ENCODE data around the gene SEMA3C. TPM values are rescaled to one million over a fixed set of nuclear protein-coding genes. Genes with fewer than 3 reads are reported as not detected.

Gene SEMA3C
- total RNA-seq, 1 donor from 2014 or later, result 496 TPM

DNA sequence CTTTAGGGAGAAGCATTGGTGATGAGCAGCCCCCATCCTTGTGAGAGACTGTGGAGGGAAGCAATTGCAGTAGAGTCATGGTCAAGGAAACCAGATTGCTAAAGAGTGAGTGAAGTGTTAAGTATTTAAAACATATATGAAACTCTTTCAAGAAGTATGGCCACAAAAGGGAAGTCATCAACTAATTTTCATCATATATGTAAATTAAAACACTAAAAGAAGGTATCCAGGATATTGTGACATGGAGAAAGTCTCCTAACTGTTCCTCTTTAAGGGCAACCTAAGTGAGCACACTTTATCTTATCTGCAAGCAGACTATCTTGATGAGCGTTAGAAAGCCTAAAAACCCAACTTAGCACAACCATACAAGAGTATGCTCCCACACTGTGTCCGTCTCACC is 210.7 kb downstream of the SEMA3C start:
- H3K36me3 Mint-ChIP-seq, result no peaks in the 10 kb centered on the region
- H3K4me3 Mint-ChIP-seq, result no peak overlapping the region
- peaks cover 6% of the 10 kb centered on the region for H3K9me3 Mint-ChIP-seq
- H3K27me3 Mint-ChIP-seq (ENCODE audit: low read depth), result no peaks in the 10 kb centered on the region
- TF ChIP-seq, protein P1, sequence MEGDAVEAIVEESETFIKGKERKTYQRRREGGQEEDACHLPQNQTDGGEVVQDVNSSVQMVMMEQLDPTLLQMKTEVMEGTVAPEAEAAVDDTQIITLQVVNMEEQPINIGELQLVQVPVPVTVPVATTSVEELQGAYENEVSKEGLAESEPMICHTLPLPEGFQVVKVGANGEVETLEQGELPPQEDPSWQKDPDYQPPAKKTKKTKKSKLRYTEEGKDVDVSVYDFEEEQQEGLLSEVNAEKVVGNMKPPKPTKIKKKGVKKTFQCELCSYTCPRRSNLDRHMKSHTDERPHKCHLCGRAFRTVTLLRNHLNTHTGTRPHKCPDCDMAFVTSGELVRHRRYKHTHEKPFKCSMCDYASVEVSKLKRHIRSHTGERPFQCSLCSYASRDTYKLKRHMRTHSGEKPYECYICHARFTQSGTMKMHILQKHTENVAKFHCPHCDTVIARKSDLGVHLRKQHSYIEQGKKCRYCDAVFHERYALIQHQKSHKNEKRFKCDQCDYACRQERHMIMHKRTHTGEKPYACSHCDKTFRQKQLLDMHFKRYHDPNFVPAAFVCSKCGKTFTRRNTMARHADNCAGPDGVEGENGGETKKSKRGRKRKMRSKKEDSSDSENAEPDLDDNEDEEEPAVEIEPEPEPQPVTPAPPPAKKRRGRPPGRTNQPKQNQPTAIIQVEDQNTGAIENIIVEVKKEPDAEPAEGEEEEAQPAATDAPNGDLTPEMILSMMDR (IDR thresholded peaks at IDR 0.05; ENCODE audit: unreplicated experiment), result no peak
- H3K27ac Mint-ChIP-seq, result no peak overlapping the region
- no peak for DNase-seq (ENCODE audit: low spot score in 2 of 2, unreplicated experiment in 2 of 2)
- peaks cover 10% of the 10 kb centered on the region for H3K4me1 Mint-ChIP-seq

DNA sequence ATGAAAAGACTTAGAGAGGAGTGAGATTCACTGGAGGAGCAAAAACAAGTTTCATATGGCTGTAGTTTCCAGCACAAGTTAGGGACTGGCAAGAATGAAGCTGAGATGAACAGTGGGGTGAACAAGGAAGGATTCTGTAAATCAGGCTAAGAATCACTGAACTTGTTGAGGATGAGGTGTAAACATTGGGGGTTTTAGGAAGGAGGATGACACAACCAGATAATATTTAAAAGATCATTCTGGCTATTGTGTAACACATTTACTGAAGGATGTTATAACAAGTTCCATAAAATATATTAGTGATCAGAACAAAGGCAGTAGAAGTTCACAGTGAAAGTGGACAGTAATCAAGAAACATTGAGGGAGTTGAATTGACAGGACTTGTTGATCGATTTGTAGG is 211.5 kb downstream of the SEMA3C start:
- Mint-ChIP-seq H3K4me3 (no peak overlapping the region), H3K9me3 (peaks cover 3% of the 10 kb centered on the region), H3K36me3 (no peaks in the 10 kb centered on the region), H3K27ac (no peak overlapping the region), H3K27me3 (ENCODE audit: low read depth) (no peaks in the 10 kb centered on the region), H3K4me1 (peaks cover 10% of the 10 kb centered on the region)
- DNase-seq (ENCODE audit: low spot score in 2 of 2, unreplicated experiment in 2 of 2), result no peak
- TF ChIP-seq, protein P1 (IDR thresholded peaks at IDR 0.05; ENCODE audit: unreplicated experiment), result no peak

DNA sequence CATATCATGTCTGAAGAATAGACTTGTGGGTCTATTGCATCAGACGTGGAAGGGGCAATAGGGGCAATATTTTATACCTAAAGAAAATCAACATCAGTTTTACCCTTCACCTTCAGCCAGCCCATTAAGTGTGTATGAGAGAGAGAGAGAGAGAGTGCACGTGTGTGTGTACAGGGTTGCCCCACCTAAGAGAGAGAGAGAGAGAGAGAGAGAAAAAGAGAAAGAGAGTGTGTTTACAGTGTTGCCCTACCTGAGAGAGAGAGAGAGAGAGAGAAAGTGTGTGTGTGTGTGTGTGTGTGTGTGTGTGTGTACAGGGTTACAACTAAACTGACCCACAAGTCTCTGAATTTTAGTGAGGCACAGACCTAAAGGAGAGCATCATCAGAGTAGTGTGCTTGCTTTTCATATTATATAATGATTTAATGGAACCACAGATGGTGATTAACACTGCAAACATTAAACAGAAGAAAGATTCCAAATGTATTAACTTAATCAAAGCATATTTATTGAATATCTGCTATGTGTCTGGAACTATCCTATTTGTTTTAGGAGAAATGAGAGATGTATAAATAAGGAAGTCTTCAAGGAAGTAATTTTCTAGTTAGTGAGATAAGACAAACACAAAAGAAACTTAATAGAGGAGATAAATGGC is 213.6 kb downstream of the SEMA3C start:
- no peaks in the 10 kb centered on the region for H3K27me3 Mint-ChIP-seq (ENCODE audit: low read depth)
- H3K27ac Mint-ChIP-seq, result peak overlapping the region; percentile 22
- no peak overlapping the region for H3K4me3 Mint-ChIP-seq
- H3K9me3 Mint-ChIP-seq, result peaks cover 3% of the 10 kb centered on the region
- peaks cover 21% of the 10 kb centered on the region for H3K4me1 Mint-ChIP-seq
- no peaks in the 10 kb centered on the region for H3K36me3 Mint-ChIP-seq
- TF ChIP-seq, protein P1 (IDR thresholded peaks at IDR 0.05; ENCODE audit: unreplicated experiment), result no peak
- no peak for DNase-seq (ENCODE audit: low spot score in 2 of 2, unreplicated experiment in 2 of 2)

DNA sequence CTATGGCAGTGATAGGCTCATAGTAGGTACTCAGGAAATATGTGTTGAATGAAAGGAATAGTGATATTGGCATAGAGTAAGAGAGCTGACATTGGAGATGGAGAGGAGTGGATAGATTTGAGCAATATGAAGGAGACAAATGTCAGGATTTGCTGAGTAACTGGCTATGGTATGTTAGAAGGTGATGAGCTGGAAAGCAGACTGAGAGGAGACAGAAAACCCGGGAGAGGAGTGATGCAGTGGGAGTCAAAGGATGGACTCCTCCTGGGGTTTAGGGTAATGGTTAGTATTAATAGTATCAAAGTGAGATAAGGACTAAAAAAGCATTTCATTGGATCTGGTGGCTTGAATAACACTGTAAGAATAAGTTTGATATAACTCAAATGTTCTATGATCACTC is 215.6 kb downstream of the SEMA3C start:
- no peaks in the 10 kb centered on the region for H3K36me3 Mint-ChIP-seq
- no peak for DNase-seq (ENCODE audit: low spot score in 2 of 2, unreplicated experiment in 2 of 2)
- H3K4me1 Mint-ChIP-seq, result peaks cover 38% of the 10 kb centered on the region
- no peaks in the 10 kb centered on the region for H3K9me3 Mint-ChIP-seq
- no peak overlapping the region for H3K4me3 Mint-ChIP-seq
- H3K27ac Mint-ChIP-seq, result no peak overlapping the region
- TF ChIP-seq, protein P1 (IDR thresholded peaks at IDR 0.05; ENCODE audit: unreplicated experiment), result no peak
- no peaks in the 10 kb centered on the region for H3K27me3 Mint-ChIP-seq (ENCODE audit: low read depth)

DNA sequence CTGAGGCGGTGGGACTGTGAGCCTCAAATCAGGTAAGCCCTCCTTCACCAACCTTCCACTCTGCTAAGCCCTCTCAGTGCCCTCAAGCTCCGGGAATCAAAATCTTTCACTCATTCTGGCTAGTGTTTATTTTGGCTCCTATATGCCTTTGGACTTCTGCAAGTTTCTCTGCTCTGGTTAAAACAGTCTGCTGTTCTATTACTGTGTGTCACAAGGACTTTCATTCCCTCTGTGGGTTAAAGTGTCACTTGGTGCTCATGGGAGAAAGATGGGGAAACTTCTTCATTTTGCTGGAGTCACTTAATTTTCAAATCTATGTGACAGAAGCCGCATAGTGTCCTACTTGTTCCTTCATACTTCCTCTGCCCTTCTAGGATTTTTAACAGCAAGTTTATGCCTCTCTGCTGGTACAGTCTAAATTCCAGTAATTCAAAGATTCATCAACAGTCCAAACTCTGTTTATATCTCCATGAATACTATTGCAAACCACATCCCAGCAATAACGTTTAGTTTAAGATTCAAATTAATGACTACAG is 219.1 kb downstream of the SEMA3C start:
- Mint-ChIP-seq H3K36me3 (no peaks in the 10 kb centered on the region), H3K27ac (peak overlapping the region; percentile 82), H3K4me1 (peaks cover 38% of the 10 kb centered on the region), H3K27me3 (ENCODE audit: low read depth) (no peaks in the 10 kb centered on the region), H3K4me3 (no peak overlapping the region), H3K9me3 (no peaks in the 10 kb centered on the region)
- TF ChIP-seq, protein P1 (IDR thresholded peaks at IDR 0.05; ENCODE audit: unreplicated experiment), result no peak
- DNase-seq (ENCODE audit: low spot score in 2 of 2, unreplicated experiment in 2 of 2), result no peak
